Stimulated activated CD4-positive, alpha-beta T cell treated with anti-CD3 and anti-CD28 coated beads, TNF-alpha, amount 100 ng/mL, for 48 hours (primary cell): ENCODE measurements around the gene OR51A7.
"Not testable (repeated sequence)": the region's sequence is repeated elsewhere in the genome, so short reads cannot be mapped to it uniquely, and the experiment has no call there.

Source experiments
- DNase-seq, 3 donors: peaks; one replicate each; pipeline ENCODE4 v3.0.0-alpha.2; 2020; ENCODE audit warnings: low read depth in 3 of 3

OR51A7 gene

GRCh38 chr11:4955613-4956012, 52.0 kb downstream of the OR51A7 start, which contains the start of gene OR51A2:
Gene OR51A2 (minus strand): TSS chr11:4955713. CDS start chr11:4955713, 0 bp downstream.
- DNase-seq = not testable (repeated sequence)

DNA sequence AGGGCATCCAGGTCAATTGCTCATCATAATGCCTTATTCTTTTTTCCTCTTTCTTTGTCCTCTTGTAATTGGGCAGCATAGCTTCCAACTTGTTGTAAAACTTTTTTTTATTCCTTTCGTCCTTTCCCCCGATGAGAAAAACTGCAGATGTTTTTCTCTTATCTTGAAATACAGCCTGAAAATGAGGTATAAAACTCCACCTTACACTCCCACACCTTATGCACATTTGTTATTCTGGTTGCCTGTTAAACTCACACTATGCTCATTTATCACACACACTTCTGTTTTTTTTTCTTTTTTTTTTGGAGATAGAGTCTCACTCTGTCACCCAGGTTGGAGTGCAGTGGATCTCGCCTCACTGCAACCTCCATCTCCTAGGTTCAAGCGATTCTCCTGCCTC, 53.8 kb downstream of the OR51A7 start:
- DNase-seq = no peak
